Heart left ventricle (tissue), 16 donors: ENCODE results near the gene ADORA3. TPM values are rescaled to one million over a fixed set of nuclear protein-coding genes. Genes with fewer than 3 reads are reported as not detected.

Experiments
- ATAC-seq, 4 donors: fragments of 200-7000 bp; cut with Tn5 transposase; one replicate each; pipeline ENCODE4 v1.9.1; 2020 to 2022; ENCODE audit warnings: moderate library complexity in 4 of 4, mild to moderate bottlenecking in 3 of 4, moderate number of reproducible peaks in 1 of 4
- DNase-seq, 5 donors: peaks; one replicate each; pipeline ENCODE4 v3.0.0-alpha.2; 2020
- H3K27ac ChIP-seq, 12 donors: fragments of 200-600 bp; sonication (generic) in 4 of 12; one replicate each; pipeline versions ENCODE4 v1.5.0 to v1.8.0; 2016 to 2022; ENCODE audit warnings: mild to moderate bottlenecking in 2 of 12
- H3K27me3 ChIP-seq, 9 donors: fragments of 200-600 bp; sonication (generic) in 2 of 9; one replicate each; pipeline versions ENCODE4 v1.5.1 to v1.8.0; 2016 to 2022; ENCODE audit warnings: mild to moderate bottlenecking in 3 of 9
- H3K36me3 ChIP-seq, 9 donors: fragments of 200-600 bp; sonication (generic) in 2 of 9; one replicate each; pipeline versions ENCODE4 v1.5.0 to v1.8.0; 2018 to 2022; ENCODE audit warnings: mild to moderate bottlenecking in 2 of 9
- H3K4me1 ChIP-seq, 12 donors: fragments of 200-600 bp; sonication (generic) in 4 of 12; one replicate each; pipeline versions ENCODE4 v1.5.0 to v1.8.0; 2016 to 2022; ENCODE audit warnings: mild to moderate bottlenecking in 3 of 12
- H3K4me3 ChIP-seq, 12 donors: fragments of 200-600 bp; sonication (generic) in 4 of 12; one replicate each; pipeline versions ENCODE4 v1.5.0 to v1.8.0; 2017 to 2022; ENCODE audit warnings: mild to moderate bottlenecking in 9 of 12, moderate library complexity in 4 of 12
- H3K9me3 ChIP-seq, 12 donors: fragments of 200-600 bp; sonication (generic) in 4 of 12; one replicate each; pipeline versions ENCODE4 v1.5.0 to v1.8.0; 2016 to 2022; ENCODE audit warnings: mild to moderate bottlenecking in 1 of 12
- CTCF ChIP-seq, 12 donors: fragments of 200-600 bp; sonication (generic) in 4 of 12; IDR thresholded peaks; one replicate each; pipeline versions ENCODE4 v1.5.0 to v1.8.0; 2018 to 2022; ENCODE audit warnings: antibody characterized with exemption in 12 of 12, mild to moderate bottlenecking in 5 of 12
- POLR2A ChIP-seq, 2 donors: fragments of 450-650 bp; IDR thresholded peaks; one replicate each; pipeline ENCODE4 v1.6.1; 2017; ENCODE audit warnings: antibody characterized with exemption in 2 of 2, mild to moderate bottlenecking in 2 of 2, moderate library complexity in 2 of 2
- WGBS, 4 donors: extraction: QIAGEN DNeasy Blood & Tissue Kit in 2 of 4; methylation state at CpG; one replicate each; pipeline versions ENCODE4 v1.1.5 to v1.1.7; 2013 to 2018; 5-methylcytosine and 5-hydroxymethylcytosine counted together
- intact Hi-C, 10 donors: fragments of 100-400 bp; cut with DNase I; formaldehyde crosslinking; loops; one replicate each; pipeline versions ENCODE4 v1.11.1 to v1.14.2; 2022
- polyA plus RNA-seq, 2 donors: library from polyadenylated mRNA; stranded (reverse); fragments of 200-250 nt; gene quantifications; one replicate each; pipeline ENCODE4 v1.2.3, GENCODE V29; 2013
- total RNA-seq, 9 donors: library from RNA; depleted of rRNA in 2 of 9; stranded (reverse); fragments of >200 nt in 2 of 9; fragmentation: NEBNext Ultra II Directional in 3 of 9; extraction: Animal tissue kit (Norgen Biotek cat#: 25700) in 3 of 9; gene quantifications; one replicate each; pipeline versions ENCODE4 v1.1.0 to v1.2.4, GENCODE V29; 2016 to 2023
- donor health status: ischemic (EF 13 %, LVEDD 7.1; RV severe dilation, severe dysfunction).
- donor health status: healthy with polysubstance abuse.
- donor health status: DM: no; HTN: yes; CAD: no.
- donor health status: DM: no; HTN: no; CAD: no.
- donor health status: ischemic (EF 25% LVEDD 6.9; RV normal size, moderate dysfunction).
- donor health status: ischemic (EF 25% LVEDD 5.7; RV mildly dilated, moderate dysfunction).
- donor health status: healthy.
- donor health status: DM: yes; HTN: yes; CAD: no.
- donor health status: ischemic (EF 35%, LVEDD 5.7; RV mildly dilated, moderate dysfunction).
- donor health status: nonischemic (EF 11% LVEDD 7.7; RV severe dilation, severe dysfunction).
- donor health status: DM: yes; HTN: yes; CAD: no.
- donor health status: PGD.
- donor health status: ischemic (EF 29% LVEDD 5.4; RV normal size, mild dysfunction).
- donor health status: nonischemic (EF 23%, LVEDD 6.1; RV moderate dilation, normal function).

Gene ADORA3
- total and polyA plus RNA-seq, 11 donors, result 0.12 to 6.2 (median 1.5) TPM

- ATAC-seq (no peak), DNase-seq (no peak)
- TF ChIP-seq POLR2A (IDR thresholded peaks at IDR 0.05) (no peak), CTCF (IDR thresholded peaks at IDR 0.05) (no peak)
- 81 to 91% (median 87%) methylated on average over 7 of the region's 7 CpGs for WGBS, 4 donors
- H3K27me3 ChIP-seq, result no peaks in the 10 kb centered on the region
- H3K36me3 ChIP-seq, result no peaks in the 10 kb centered on the region
- H3K27ac ChIP-seq, result peak overlapping the region in 2 of 12 donors; percentile 43 to 92
- intact Hi-C loops, result no loop called here
- peaks cover 0 to 52% (median 0%) of the 10 kb centered on the region in 12 donors for H3K4me1 ChIP-seq
- no peak overlapping the region for H3K4me3 ChIP-seq
- peaks cover 0 to 4% (median 0%) of the 10 kb centered on the region in 12 donors for H3K9me3 ChIP-seq
Observed at GRCh38 chr1:111491070-111491469, 12.4 kb downstream of the ADORA3 start.

- intact Hi-C loops, result no loop called here
- no peak for TF ChIP-seq POLR2A (IDR thresholded peaks at IDR 0.05)
- TF ChIP-seq CTCF (IDR thresholded peaks at IDR 0.05), result no peak
- H3K27ac ChIP-seq, result peak overlapping the region in 4 of 12 donors; percentile 12 to 92 (median 41)
- DNase-seq (no peak), ATAC-seq (no peak)
- H3K4me3 ChIP-seq, result no peak overlapping the region
- H3K36me3 ChIP-seq, result no peaks in the 10 kb centered on the region
- no peaks in the 10 kb centered on the region for H3K27me3 ChIP-seq
- H3K9me3 ChIP-seq, result peaks cover 0 to 4% (median 0%) of the 10 kb centered on the region in 12 donors
- peaks cover 0 to 53% (median 0%) of the 10 kb centered on the region in 12 donors for H3K4me1 ChIP-seq
- WGBS, 4 donors, result 93 to 94% (median 93%) methylated on average over 4 of the region's 4 CpGs
Observed at GRCh38 chr1:111490220-111490619, 13.2 kb downstream of the ADORA3 start.

GRCh38 chr1:111489604-111490003 lies 13.8 kb downstream of the ADORA3 start:
- peaks cover 0 to 2% (median 0%) of the 10 kb centered on the region in 12 donors for H3K9me3 ChIP-seq
- TF ChIP-seq POLR2A (IDR thresholded peaks at IDR 0.05) (no peak), CTCF (IDR thresholded peaks at IDR 0.05) (no peak)
- no peak for DNase-seq
- ATAC-seq, result peak; percentile 78 to 91 (median 85)
- H3K36me3 ChIP-seq, result no peaks in the 10 kb centered on the region
- peak overlapping the region in 1 of 12 donors; percentile 12 for H3K4me3 ChIP-seq
- H3K4me1 ChIP-seq, result peaks cover 0 to 59% (median 0%) of the 10 kb centered on the region in 12 donors
- intact Hi-C loops, result loop anchor here in 2 of 10 donors (10.0 kb wide), 2 partner anchors 875 to 885 kb away; no protein-coding TSS in a partner anchor
- H3K27ac ChIP-seq, result peak overlapping the region in 4 of 12 donors; percentile 5 to 92 (median 26)
- 75 to 85% (median 82%) methylated on average over 4 of the region's 4 CpGs for WGBS, 4 donors
- no peaks in the 10 kb centered on the region for H3K27me3 ChIP-seq

GRCh38 chr1:111488669-111489068 lies 14.8 kb downstream of the ADORA3 start:
- DNase-seq (no peak), ATAC-seq (no peak)
- Histone ChIP-seq H3K36me3 (no peaks in the 10 kb centered on the region), H3K9me3 (no peaks in the 10 kb centered on the region), H3K27ac (peak overlapping the region in 2 of 12 donors; percentile 30 to 92), H3K4me1 (peaks cover 0 to 69% (median 0%) of the 10 kb centered on the region in 12 donors), H3K27me3 (no peaks in the 10 kb centered on the region), H3K4me3 (peak overlapping the region in 1 of 12 donors; percentile 43)
- intact Hi-C loops, result loop anchor here in 2 of 10 donors (10.0 kb wide), 2 partner anchors 876 to 886 kb away; no protein-coding TSS in a partner anchor
- WGBS, 4 donors, result 95 to 98% (median 97%) methylated on average over 9 of the region's 9 CpGs
- TF ChIP-seq POLR2A (IDR thresholded peaks at IDR 0.05), result no peak
- no peak for TF ChIP-seq CTCF (IDR thresholded peaks at IDR 0.05)
